Suprapubic skin (tissue), 4 donors: ENCODE measurements around the gene HYLS1. TPM values are rescaled to one million over a fixed set of nuclear protein-coding genes. Genes with fewer than 3 reads are reported as not detected.

ENCODE experiments used
- DNase-seq, 2 donors: peaks; one replicate each; pipeline ENCODE4 v3.0.0-alpha.2; 2019; ENCODE audit warnings: low spot score in 2 of 2
- H3K27ac ChIP-seq: fragments of 200-600 bp; sonication (generic); one replicate; pipeline ENCODE4 v1.5.1; 2019
- H3K27me3 ChIP-seq: fragments of 200-600 bp; sonication (generic); one replicate; pipeline ENCODE4 v1.5.1; 2019
- H3K36me3 ChIP-seq: fragments of 200-600 bp; sonication (generic); one replicate; pipeline ENCODE4 v1.5.1; 2019
- H3K4me1 ChIP-seq: fragments of 200-600 bp; sonication (generic); one replicate; pipeline ENCODE4 v1.5.1; 2019
- H3K4me3 ChIP-seq: fragments of 200-600 bp; sonication (generic); one replicate; pipeline ENCODE4 v1.5.1; 2019; ENCODE audit warnings: mild to moderate bottlenecking
- H3K9me3 ChIP-seq: fragments of 200-600 bp; sonication (generic); one replicate; pipeline ENCODE4 v1.5.1; 2019
- EP300 ChIP-seq: sonication (generic); formaldehyde crosslinking; IDR thresholded peaks from one replicate; pipeline ENCODE4 v1.6.1; 2017; ENCODE audit warnings: antibody characterized with exemption
- POLR2A ChIP-seq, 2 donors: fragments of 450-650 bp; IDR thresholded peaks; one replicate each; pipeline ENCODE4 v1.6.1; 2017; ENCODE audit warnings: antibody characterized with exemption in 2 of 2, mild to moderate bottlenecking in 2 of 2, moderate library complexity in 2 of 2
- POLR2AphosphoS5 ChIP-seq, 3 donors: sonication (generic); formaldehyde crosslinking; IDR thresholded peaks; one replicate each; pipeline ENCODE4 v1.6.1; 2017; ENCODE audit warnings: antibody characterized with exemption in 3 of 3
- WGBS: methylation state at CpG from one replicate; pipeline ENCODE4 v1.1.5; 2018; 5-methylcytosine and 5-hydroxymethylcytosine counted together
- total RNA-seq, 4 donors: library from RNA; depleted of rRNA; stranded (reverse); fragments of >200 nt; gene quantifications; one replicate each; pipeline ENCODE4 v1.1.0, GENCODE V29; 2016
- TF ChIP-seq, protein P1 (sequence below), 2 donors: fragments of 200-600 bp in 1 of 2; fragments of 450-650 bp in 1 of 2; sonication (generic) in 1 of 2; IDR thresholded peaks; one replicate each; pipeline ENCODE4 v1.5.1; 2016 to 2019; ENCODE audit warnings: antibody characterized with exemption in 2 of 2, mild to moderate bottlenecking in 1 of 2, moderate library complexity in 1 of 2

The HYLS1 gene
- total RNA-seq, 4 donors from 2014 or later: 2.4 to 3.4 (median 3.1) TPM

DNA sequence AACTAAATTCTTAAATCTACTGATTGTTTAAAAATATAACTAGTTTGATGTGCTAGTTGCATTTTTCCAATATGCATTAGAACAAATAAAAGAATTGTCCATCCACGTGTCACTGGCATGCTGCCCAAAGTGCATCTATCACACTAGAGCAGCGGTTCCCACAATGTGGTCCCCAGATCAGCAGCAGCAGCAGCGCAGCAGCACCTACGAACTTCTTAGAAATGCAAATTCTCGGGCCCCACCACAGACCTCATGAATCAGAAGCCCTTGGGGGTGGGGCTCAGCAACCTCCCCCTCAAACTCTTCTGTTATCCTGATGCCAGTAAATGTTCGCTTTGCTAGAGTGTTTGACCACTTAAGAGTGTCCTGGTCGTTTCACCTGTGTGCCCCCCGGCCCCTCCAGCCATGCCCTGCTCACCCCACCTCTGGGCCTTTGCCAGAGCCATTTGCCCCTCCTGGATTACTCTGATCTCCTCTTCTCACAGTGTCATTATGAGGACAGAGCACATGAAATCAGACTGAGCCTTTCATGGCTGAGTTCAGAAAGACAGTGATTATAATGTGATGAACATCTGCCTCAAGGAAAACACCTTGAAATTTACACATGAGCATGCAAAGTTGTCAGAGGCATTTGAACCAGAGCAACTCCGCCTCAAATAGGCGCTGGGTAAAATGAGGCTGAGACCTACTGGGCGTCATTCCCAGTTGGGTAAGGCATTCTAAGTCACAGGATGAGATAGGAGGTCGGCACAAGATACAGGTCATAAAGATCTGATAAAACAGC, 45.8 kb downstream of the HYLS1 start:
- H3K4me3 ChIP-seq: no peak overlapping the region

DNA sequence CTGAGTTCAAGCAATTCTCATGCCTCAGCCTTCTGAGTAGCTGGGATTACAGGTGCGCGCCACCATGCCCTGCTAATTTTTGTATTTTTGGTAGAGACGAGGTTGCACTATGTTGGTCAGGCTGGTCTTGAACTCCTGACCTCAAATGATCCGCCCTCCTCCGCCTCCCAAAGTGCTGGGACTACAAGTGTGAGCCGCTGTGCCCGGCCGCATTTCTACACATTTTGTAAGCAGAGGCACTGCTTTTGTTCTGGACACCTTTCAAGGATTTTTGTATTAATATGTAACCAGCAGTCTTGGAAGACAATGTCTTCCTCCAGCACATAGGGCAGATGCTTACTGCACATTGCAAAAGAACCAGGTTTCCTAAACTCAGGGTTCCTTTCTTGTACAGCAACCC, 47.0 kb downstream of the HYLS1 start:
- Histone ChIP-seq H3K9me3 (no peaks in the 10 kb centered on the region), H3K4me3 (no peak overlapping the region), H3K36me3 (no peaks in the 10 kb centered on the region), H3K27me3 (no peaks in the 10 kb centered on the region), H3K4me1 (peaks cover 24% of the 10 kb centered on the region), H3K27ac (no peak overlapping the region)
- no peak for TF ChIP-seq POLR2AphosphoS5 (IDR thresholded peaks at IDR 0.05)
- no peak for TF ChIP-seq POLR2A (IDR thresholded peaks at IDR 0.05)
- TF ChIP-seq, protein P1, sequence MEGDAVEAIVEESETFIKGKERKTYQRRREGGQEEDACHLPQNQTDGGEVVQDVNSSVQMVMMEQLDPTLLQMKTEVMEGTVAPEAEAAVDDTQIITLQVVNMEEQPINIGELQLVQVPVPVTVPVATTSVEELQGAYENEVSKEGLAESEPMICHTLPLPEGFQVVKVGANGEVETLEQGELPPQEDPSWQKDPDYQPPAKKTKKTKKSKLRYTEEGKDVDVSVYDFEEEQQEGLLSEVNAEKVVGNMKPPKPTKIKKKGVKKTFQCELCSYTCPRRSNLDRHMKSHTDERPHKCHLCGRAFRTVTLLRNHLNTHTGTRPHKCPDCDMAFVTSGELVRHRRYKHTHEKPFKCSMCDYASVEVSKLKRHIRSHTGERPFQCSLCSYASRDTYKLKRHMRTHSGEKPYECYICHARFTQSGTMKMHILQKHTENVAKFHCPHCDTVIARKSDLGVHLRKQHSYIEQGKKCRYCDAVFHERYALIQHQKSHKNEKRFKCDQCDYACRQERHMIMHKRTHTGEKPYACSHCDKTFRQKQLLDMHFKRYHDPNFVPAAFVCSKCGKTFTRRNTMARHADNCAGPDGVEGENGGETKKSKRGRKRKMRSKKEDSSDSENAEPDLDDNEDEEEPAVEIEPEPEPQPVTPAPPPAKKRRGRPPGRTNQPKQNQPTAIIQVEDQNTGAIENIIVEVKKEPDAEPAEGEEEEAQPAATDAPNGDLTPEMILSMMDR (IDR thresholded peaks at IDR 0.05): no peak
- TF ChIP-seq EP300: no peak
- no peak for DNase-seq
- WGBS: 97% methylated on average over 8 of the region's 8 CpGs

More for the DNA sequence above, 45.8 kb downstream of the HYLS1 start:
- Histone ChIP-seq H3K9me3 (no peaks in the 10 kb centered on the region), H3K27me3 (no peaks in the 10 kb centered on the region), H3K36me3 (no peaks in the 10 kb centered on the region), H3K27ac (no peak overlapping the region), H3K4me1 (peaks cover 14% of the 10 kb centered on the region)
- TF ChIP-seq POLR2AphosphoS5 (IDR thresholded peaks at IDR 0.05): no peak
- TF ChIP-seq, protein P1 (IDR thresholded peaks at IDR 0.05): no peak
- TF ChIP-seq POLR2A (IDR thresholded peaks at IDR 0.05): no peak
- TF ChIP-seq EP300: no peak
- WGBS: 66% methylated on average over 12 of the region's 12 CpGs
- DNase-seq: peak in 1 of 2 donors; percentile 40

GRCh38 chr11:125935056-125935455, 47.6 kb downstream of the HYLS1 start:
- no peak for DNase-seq
- TF ChIP-seq POLR2A (IDR thresholded peaks at IDR 0.05) (no peak), EP300 (no peak), POLR2AphosphoS5 (IDR thresholded peaks at IDR 0.05) (no peak)
- TF ChIP-seq, protein P1 (IDR thresholded peaks at IDR 0.05): no peak
- Histone ChIP-seq H3K27ac (no peak overlapping the region), H3K9me3 (no peaks in the 10 kb centered on the region), H3K4me1 (peaks cover 24% of the 10 kb centered on the region), H3K4me3 (no peak overlapping the region), H3K27me3 (no peaks in the 10 kb centered on the region), H3K36me3 (no peaks in the 10 kb centered on the region)
- 95% methylated on average over 2 of the region's 2 CpGs for WGBS

GRCh38 chr11:125935618-125936199, 48.2 kb downstream of the HYLS1 start:
- 39% methylated on average over 12 of the region's 12 CpGs for WGBS
- Histone ChIP-seq H3K36me3 (no peaks in the 10 kb centered on the region), H3K4me3 (no peak overlapping the region), H3K27ac (no peak overlapping the region), H3K27me3 (no peaks in the 10 kb centered on the region), H3K4me1 (peaks cover 24% of the 10 kb centered on the region), H3K9me3 (no peaks in the 10 kb centered on the region)
- peak in 1 of 2 donors; percentile 44 for DNase-seq
- TF ChIP-seq EP300 (no peak), POLR2AphosphoS5 (IDR thresholded peaks at IDR 0.05) (no peak), POLR2A (IDR thresholded peaks at IDR 0.05) (no peak)
- TF ChIP-seq, protein P1 (IDR thresholded peaks at IDR 0.05): no peak

DNA sequence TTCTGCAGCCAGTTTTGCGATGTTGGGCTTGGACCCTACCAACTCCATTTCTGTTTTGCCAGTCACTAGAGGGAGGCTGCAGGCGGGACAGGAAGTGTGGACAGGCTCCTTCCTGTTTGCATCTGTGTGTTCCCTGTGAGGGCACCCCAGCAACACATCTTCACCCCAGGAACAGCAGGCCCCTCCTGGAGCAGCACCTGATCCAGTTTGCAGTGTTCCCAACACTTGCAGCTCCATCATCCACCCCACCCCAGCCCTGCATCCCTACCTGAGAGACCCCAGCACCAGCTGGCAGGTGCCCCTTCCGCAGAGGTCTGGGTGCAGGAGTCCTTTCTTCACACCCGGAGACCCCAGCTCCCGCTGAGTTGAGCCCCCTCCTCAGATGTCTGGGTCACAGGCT, 51.0 kb downstream of the HYLS1 start:
- no peak overlapping the region for H3K4me3 ChIP-seq
- no peak overlapping the region for H3K27ac ChIP-seq
- H3K4me1 ChIP-seq: peaks cover 16% of the 10 kb centered on the region
- no peak for TF ChIP-seq POLR2A (IDR thresholded peaks at IDR 0.05)
- no peak for TF ChIP-seq POLR2AphosphoS5 (IDR thresholded peaks at IDR 0.05)
- TF ChIP-seq, protein P1 (IDR thresholded peaks at IDR 0.05): no peak
- no peak for TF ChIP-seq EP300
- WGBS: 72% methylated on average over 5 of the region's 5 CpGs
- no peaks in the 10 kb centered on the region for H3K27me3 ChIP-seq
- H3K9me3 ChIP-seq: no peaks in the 10 kb centered on the region
- H3K36me3 ChIP-seq: no peaks in the 10 kb centered on the region
- peak in 1 of 2 donors; percentile 52 for DNase-seq
